SU-DHL-6 (cell line): ENCODE measurements around the gene PINLYP.

Experiments
- H2AFZ ChIP-seq: fragments of 200-600 bp; sonication (generic); 2 replicates; pipeline ENCODE4 v1.6.1; 2014; ENCODE audit warnings: low read depth, mild to moderate bottlenecking, moderate library complexity, mixed read lengths, antibody characterized with exemption, low read length; ENCODE audit not compliant: severe bottlenecking
- H3F3A ChIP-seq: fragments of 200-600 bp; shearing (Covaris generic); 2 replicates; pipeline ENCODE4 v1.6.0; 2016; ENCODE audit warnings: antibody characterized with exemption, mild to moderate bottlenecking; ENCODE audit not compliant: insufficient read depth
- H3K27ac ChIP-seq: fragments of 200-600 bp; sonication (generic); 2 replicates; pipeline ENCODE4 v1.5.1; 2016; ENCODE audit warnings: low read depth, mild to moderate bottlenecking, low read length, moderate library complexity, mixed read lengths
- H3K27me3 ChIP-seq: fragments of 200-600 bp; sonication (generic), shearing (Covaris generic); 2 replicates; pipeline ENCODE4 v1.6.0; 2014; ENCODE audit warnings: mild to moderate bottlenecking, low read length
- H3K36me3 ChIP-seq: fragments of 200-600 bp; sonication (generic); 2 replicates; pipeline ENCODE4 v1.6.1; 2014; ENCODE audit warnings: mild to moderate bottlenecking, low read length, mixed read lengths
- H3K4me2 ChIP-seq: fragments of 300-600, 200-600 bp; shearing (Covaris generic), sonication (generic); 2 replicates; pipeline ENCODE4 v1.6.0; 2014; ENCODE audit warnings: low read length, low read depth, mild to moderate bottlenecking; ENCODE audit not compliant: poor library complexity, severe bottlenecking
- H3K4me3 ChIP-seq: fragments of 200-600 bp; sonication (generic); 2 replicates; pipeline ENCODE4 v1.5.1; 2014; ENCODE audit warnings: antibody characterized with exemption, low read length, mild to moderate bottlenecking, mixed read lengths; ENCODE audit not compliant: insufficient read depth, poor library complexity, severe bottlenecking
- H3K79me2 ChIP-seq: fragments of 200-600 bp; sonication (generic); 2 replicates; pipeline ENCODE4 v1.6.1; 2014; ENCODE audit warnings: mild to moderate bottlenecking, low read length, moderate library complexity; ENCODE audit not compliant: insufficient read depth
- H3K9ac ChIP-seq: fragments of 200-600 bp; sonication (generic); 2 replicates; pipeline ENCODE4 v1.7.0; 2014; ENCODE audit warnings: mild to moderate bottlenecking, low read length
- H3K9me2 ChIP-seq: fragments of 200-600 bp; sonication (generic); replicated peaks from 2 replicates; pipeline ENCODE4 v1.6.1; 2014; ENCODE audit warnings: low read length; ENCODE audit not compliant: insufficient read depth
- H3K9me3 ChIP-seq: fragments of 200-600 bp; sonication (generic); 2 replicates; pipeline ENCODE4 v1.6.1; 2014; ENCODE audit warnings: low read length, mixed read lengths; ENCODE audit not compliant: insufficient read depth
- H4K20me1 ChIP-seq: fragments of 200-600 bp; sonication (generic); 2 replicates; pipeline ENCODE4 v1.6.1; 2014; ENCODE audit warnings: low read depth, mild to moderate bottlenecking, antibody characterized with exemption, low read length, moderate library complexity, mixed read lengths
- CTCF ChIP-seq: fragments of 200-600 bp; sonication (generic); IDR thresholded peaks from one replicate; pipeline ENCODE4 v1.5.1; 2017; ENCODE audit warnings: antibody characterized with exemption, mild to moderate bottlenecking, low read length, moderate library complexity; ENCODE audit not compliant: insufficient read depth, poor library complexity, severe bottlenecking
- EZH2phosphoT487 ChIP-seq: fragments of 200-600 bp; sonication (generic), shearing (Covaris generic); conservative IDR thresholded peaks from 2 replicates; pipeline ENCODE4 v1.6.1; 2018; ENCODE audit warnings: mild to moderate bottlenecking, antibody characterized with exemption, low read length, moderate library complexity, mixed read lengths

The PINLYP gene

GRCh38 chr19:43570174-43570791 lies 5.3 kb upstream of the PINLYP start:
- Histone ChIP-seq H3K9me2 (no peaks in the 10 kb centered on the region), H3K36me3 (no peaks in the 10 kb centered on the region), H4K20me1 (no peaks in the 10 kb centered on the region), H3K27me3 (no peaks in the 10 kb centered on the region), H3K4me3 (no peak overlapping the region), H3K79me2 (peaks cover 14% of the 10 kb centered on the region; the same call in 1 of the 2 replicates), H3K9ac (no peak overlapping the region), H3K4me2 (no peak overlapping the region), H3K27ac (no peak overlapping the region), H3K9me3 (no peaks in the 10 kb centered on the region), H2AFZ (no peak overlapping the region), H3F3A (no peaks in the 10 kb centered on the region)
- TF ChIP-seq CTCF = no peak
- no peak for TF ChIP-seq EZH2phosphoT487

- no peak overlapping the region for H3K4me3 ChIP-seq
- H3F3A ChIP-seq = no peaks in the 10 kb centered on the region
- no peak overlapping the region for H3K4me2 ChIP-seq
- no peak for TF ChIP-seq EZH2phosphoT487
- TF ChIP-seq CTCF = no peak
- no peak overlapping the region for H3K27ac ChIP-seq
- H3K9me3 ChIP-seq = no peaks in the 10 kb centered on the region
- H3K9me2 ChIP-seq = no peaks in the 10 kb centered on the region
- peaks cover 11% of the 10 kb centered on the region; the same call in 1 of the 2 replicates for H3K79me2 ChIP-seq
- H3K36me3 ChIP-seq = no peaks in the 10 kb centered on the region
- no peaks in the 10 kb centered on the region for H3K27me3 ChIP-seq
- no peak overlapping the region for H2AFZ ChIP-seq
- no peak overlapping the region for H3K9ac ChIP-seq
- H4K20me1 ChIP-seq = no peaks in the 10 kb centered on the region
Measured at GRCh38 chr19:43572171-43572588, 3.4 kb upstream of the PINLYP start.

GRCh38 chr19:43574424-43575155 lies 1.0 kb upstream of the PINLYP start:
- H3K4me2 ChIP-seq = peak overlapping the region; percentile 80
- peak overlapping the region; percentile 83 for H2AFZ ChIP-seq
- H3K9me3 ChIP-seq = no peaks in the 10 kb centered on the region
- peaks cover 10% of the 10 kb centered on the region; the same call in 1 of the 2 replicates for H3K79me2 ChIP-seq
- no peak for TF ChIP-seq CTCF
- no peak for TF ChIP-seq EZH2phosphoT487
- peak overlapping the region; percentile 96 for H3K9ac ChIP-seq
- H3K9me2 ChIP-seq = no peaks in the 10 kb centered on the region
- peak overlapping the region; percentile 98 for H3K4me3 ChIP-seq
- no peaks in the 10 kb centered on the region for H3F3A ChIP-seq
- H4K20me1 ChIP-seq = no peaks in the 10 kb centered on the region
- H3K27me3 ChIP-seq = no peaks in the 10 kb centered on the region
- no peak overlapping the region; the same call in 1 of the 2 replicates for H3K27ac ChIP-seq
- no peaks in the 10 kb centered on the region for H3K36me3 ChIP-seq
